GM21526 (cell line): ENCODE results near the gene NCOA7.
"Not testable (repeated sequence)": the region's sequence is repeated elsewhere in the genome, so short reads cannot be mapped to it uniquely, and the experiment has no call there.

ENCODE experiments used
- ATAC-seq: cut with Tn5 transposase; IDR thresholded peaks from one replicate; pipeline ENCODE4 v1.9.1; 2021; ENCODE audit warnings: moderate library complexity; ENCODE audit not compliant: unreplicated experiment, low FRiP score

The NCOA7 gene

GRCh38 chr6:125791151-125791819, 525 bp downstream of the NCOA7 start:
- ATAC-seq: peak; percentile 35

- ATAC-seq: no peak
Measured at GRCh38 chr6:125791820-125792165, 1.0 kb downstream of the NCOA7 start.

- ATAC-seq: no peak
Measured at GRCh38 chr6:125792172-125792571, 1.4 kb downstream of the NCOA7 start.

- no peak for ATAC-seq
Measured at GRCh38 chr6:125792680-125793079, 1.9 kb downstream of the NCOA7 start.

- ATAC-seq: no peak
Measured at GRCh38 chr6:125793280-125793679, 2.5 kb downstream of the NCOA7 start.

GRCh38 chr6:125793863-125794262, 3.1 kb downstream of the NCOA7 start:
- ATAC-seq: no peak

GRCh38 chr6:125794342-125795137, 3.8 kb downstream of the NCOA7 start:
- ATAC-seq: no peak

GRCh38 chr6:125795301-125795700, 4.5 kb downstream of the NCOA7 start:
- ATAC-seq: no peak

- ATAC-seq: no peak
Measured at GRCh38 chr6:125797120-125797885, 6.5 kb downstream of the NCOA7 start.

- ATAC-seq: no peak
Measured at GRCh38 chr6:125797886-125798444, 7.2 kb downstream of the NCOA7 start.

GRCh38 chr6:125798734-125799508, 8.2 kb downstream of the NCOA7 start:
- peak; percentile 86 for ATAC-seq

- ATAC-seq: no peak
Measured at GRCh38 chr6:125802383-125802782, 11.6 kb downstream of the NCOA7 start.

- no peak for ATAC-seq
Measured at GRCh38 chr6:125802943-125803377, 12.2 kb downstream of the NCOA7 start.

GRCh38 chr6:125804264-125804663, 13.5 kb downstream of the NCOA7 start:
- ATAC-seq: peak; percentile 71

- not testable (repeated sequence) for ATAC-seq
Measured at GRCh38 chr6:125804866-125805425, 14.2 kb downstream of the NCOA7 start.

- ATAC-seq: no peak
Measured at GRCh38 chr6:125806813-125807212, 16.1 kb downstream of the NCOA7 start.

GRCh38 chr6:125807293-125807692, 16.5 kb downstream of the NCOA7 start:
- ATAC-seq: no peak

GRCh38 chr6:125808060-125808459, 17.3 kb downstream of the NCOA7 start:
- ATAC-seq: no peak

GRCh38 chr6:125808591-125808990, 17.8 kb downstream of the NCOA7 start:
- ATAC-seq: no peak
